SJCRH30 (cell line): ENCODE measurements around the gene ERN1. TPM values are rescaled to one million over a fixed set of nuclear protein-coding genes. Genes with fewer than 3 reads are reported as not detected.
"Not testable (repeated sequence)": the region's sequence is repeated elsewhere in the genome, so short reads cannot be mapped to it uniquely, and the experiment has no call there.

Experiments used
- DNase-seq, 2 experiments: peaks; one replicate each; pipeline ENCODE4 v3.0.0-alpha.2; 2015 to 2020
- H3K27ac ChIP-seq: fragments of 250-450 bp; sonication (Bioruptor Pico); 2 replicates; pipeline ENCODE4 v1.5.1; 2020; ENCODE audit warnings: mild to moderate bottlenecking, moderate library complexity
- H3K27me3 ChIP-seq: fragments of 250-450 bp; sonication (Bioruptor Pico); 2 replicates; pipeline ENCODE4 v1.5.1; 2020; ENCODE audit warnings: mild to moderate bottlenecking, moderate library complexity
- H3K36me3 ChIP-seq: fragments of 250-450 bp; sonication (Bioruptor Pico); 2 replicates; pipeline ENCODE4 v1.5.1; 2020; ENCODE audit warnings: mild to moderate bottlenecking, moderate library complexity
- H3K4me1 ChIP-seq: fragments of 250-450 bp; sonication (Bioruptor Pico); 2 replicates; pipeline ENCODE4 v1.5.1; 2020; ENCODE audit warnings: mild to moderate bottlenecking, moderate library complexity
- H3K4me3 ChIP-seq: fragments of 250-450 bp; sonication (Bioruptor Pico); 2 replicates; pipeline ENCODE4 v1.5.1; 2020; ENCODE audit warnings: mild to moderate bottlenecking, moderate library complexity
- H3K9me3 ChIP-seq: fragments of 250-450 bp; sonication (Bioruptor Pico); replicated peaks from 2 replicates; pipeline ENCODE4 v1.5.1; 2020; ENCODE audit warnings: mild to moderate bottlenecking, moderate library complexity
- total RNA-seq: library from RNA; depleted of rRNA; stranded (reverse); fragments of >200 nt; shearing (Covaris generic); gene quantifications from 2 replicates; pipeline ENCODE4 v1.2.3, GENCODE V29; 2014; rRNA removed

Gene ERN1
- 2.2 and 3.8 TPM in 2 replicates for total RNA-seq

- DNase-seq = peak; percentile 87 to 90
- no peaks in the 10 kb centered on the region for H3K9me3 ChIP-seq
- H3K4me3 ChIP-seq = peak within 1 kb of the TSS; percentile 76
- no peaks in the 10 kb centered on the region for H3K27me3 ChIP-seq
- no peaks in the 10 kb centered on the region for H3K36me3 ChIP-seq
- H3K27ac ChIP-seq = peak within 1 kb of the TSS; percentile 88
- peaks cover 12% of the 10 kb centered on the region; the same call in 1 of the 2 replicates for H3K4me1 ChIP-seq
These were observed at the start of gene ERN1 for GRCh38 chr17:64129765-64130558. Gene ERN1 (minus strand): TSS chr17:64130144. CDS start chr17:64130029, 115 bp downstream.

GRCh38 chr17:64179024-64179423 is 49.1 kb upstream of the ERN1 start:
- peak overlapping the region; percentile 90 for H3K27ac ChIP-seq
- H3K4me1 ChIP-seq = peaks cover 24% of the 10 kb centered on the region

GRCh38 chr17:64178011-64178825 is 48.3 kb upstream of the ERN1 start:
- Histone ChIP-seq H3K4me1 (peaks cover 24% of the 10 kb centered on the region), H3K9me3 (no peaks in the 10 kb centered on the region), H3K27ac (peak overlapping the region; percentile 90), H3K36me3 (peaks cover 14% of the 10 kb centered on the region), H3K4me3 (peak overlapping the region; percentile 6; the same call in 1 of the 2 replicates), H3K27me3 (no peaks in the 10 kb centered on the region)
- peak; percentile 94 to 96 for DNase-seq

More at GRCh38 chr17:64179024-64179423, 49.1 kb upstream of the ERN1 start:
- DNase-seq, H3K4me3 ChIP-seq, H3K27me3 ChIP-seq, H3K9me3 ChIP-seq: not testable (repeated sequence)
- peaks cover 13% of the 10 kb centered on the region for H3K36me3 ChIP-seq

GRCh38 chr17:64177311-64178010 is 47.5 kb upstream of the ERN1 start:
- peak in 1 of 2 experiments; percentile 27 for DNase-seq
- Histone ChIP-seq H3K9me3 (no peaks in the 10 kb centered on the region), H3K27me3 (no peaks in the 10 kb centered on the region), H3K4me3 (no peak overlapping the region), H3K36me3 (peaks cover 15% of the 10 kb centered on the region), H3K4me1 (peaks cover 24% of the 10 kb centered on the region), H3K27ac (peak overlapping the region; percentile 90)

GRCh38 chr17:64176556-64176955 is 46.6 kb upstream of the ERN1 start:
- Histone ChIP-seq H3K27ac (peak overlapping the region; percentile 90), H3K27me3 (no peaks in the 10 kb centered on the region), H3K4me3 (no peak overlapping the region), H3K36me3 (peaks cover 18% of the 10 kb centered on the region), H3K4me1 (peaks cover 24% of the 10 kb centered on the region), H3K9me3 (no peaks in the 10 kb centered on the region)
- DNase-seq = no peak

GRCh38 chr17:64174686-64175456 is 44.9 kb upstream of the ERN1 start:
- no peak overlapping the region for H3K27ac ChIP-seq
- H3K4me1 ChIP-seq = peaks cover 24% of the 10 kb centered on the region
- DNase-seq = peak; percentile 22 to 32

GRCh38 chr17:64173646-64174045 is 43.7 kb upstream of the ERN1 start:
- Histone ChIP-seq H3K27me3 (no peaks in the 10 kb centered on the region), H3K36me3 (peaks cover 35% of the 10 kb centered on the region), H3K9me3 (no peaks in the 10 kb centered on the region), H3K4me3 (no peak overlapping the region), H3K4me1 (peaks cover 21% of the 10 kb centered on the region), H3K27ac (no peak overlapping the region)
- DNase-seq = no peak

More at GRCh38 chr17:64174686-64175456, 44.9 kb upstream of the ERN1 start:
- Histone ChIP-seq H3K9me3 (no peaks in the 10 kb centered on the region), H3K4me3 (no peak overlapping the region), H3K36me3 (peaks cover 28% of the 10 kb centered on the region), H3K27me3 (no peaks in the 10 kb centered on the region)

GRCh38 chr17:64172510-64172909 is 42.6 kb upstream of the ERN1 start:
- Histone ChIP-seq H3K27me3 (no peaks in the 10 kb centered on the region), H3K27ac (no peak overlapping the region), H3K4me1 (peaks cover 15% of the 10 kb centered on the region), H3K36me3 (peaks cover 40% of the 10 kb centered on the region), H3K4me3 (no peak overlapping the region), H3K9me3 (no peaks in the 10 kb centered on the region)
- DNase-seq = no peak

- peaks cover under 1% of the 10 kb centered on the region for H3K4me1 ChIP-seq
- H3K27ac ChIP-seq = no peak overlapping the region
- peaks cover 39% of the 10 kb centered on the region for H3K36me3 ChIP-seq
- H3K9me3 ChIP-seq = no peaks in the 10 kb centered on the region
- H3K4me3 ChIP-seq = no peak overlapping the region
- H3K27me3 ChIP-seq = no peaks in the 10 kb centered on the region
- no peak for DNase-seq
These were observed 41.1 kb upstream of the ERN1 start for GRCh38 chr17:64171041-64171440.

GRCh38 chr17:64170286-64170685 is 40.3 kb upstream of the ERN1 start:
- Histone ChIP-seq H3K27ac (no peak overlapping the region), H3K4me1 (no peaks in the 10 kb centered on the region; the same call in 1 of the 2 replicates), H3K27me3 (no peaks in the 10 kb centered on the region), H3K36me3 (peaks cover 39% of the 10 kb centered on the region), H3K9me3 (no peaks in the 10 kb centered on the region), H3K4me3 (no peak overlapping the region)
- no peak for DNase-seq

GRCh38 chr17:64167666-64168065 is 37.7 kb upstream of the ERN1 start:
- peaks cover 40% of the 10 kb centered on the region for H3K36me3 ChIP-seq
- not testable (repeated sequence) for H3K27me3 ChIP-seq, H3K4me3 ChIP-seq, H3K27ac ChIP-seq, H3K4me1 ChIP-seq, DNase-seq, H3K9me3 ChIP-seq

- Histone ChIP-seq H3K4me3 (no peak overlapping the region), H3K36me3 (peaks cover 38% of the 10 kb centered on the region), H3K27ac (no peak overlapping the region), H3K27me3 (no peaks in the 10 kb centered on the region), H3K9me3 (no peaks in the 10 kb centered on the region), H3K4me1 (no peaks in the 10 kb centered on the region)
- no peak for DNase-seq
These were observed 36.9 kb upstream of the ERN1 start for GRCh38 chr17:64166876-64167275.

- H3K27ac ChIP-seq = no peak overlapping the region
- H3K4me1 ChIP-seq = no peaks in the 10 kb centered on the region
- DNase-seq = no peak
- H3K27me3 ChIP-seq = no peaks in the 10 kb centered on the region
- no peak overlapping the region for H3K4me3 ChIP-seq
- no peaks in the 10 kb centered on the region for H3K9me3 ChIP-seq
- H3K36me3 ChIP-seq = peaks cover 29% of the 10 kb centered on the region
These were observed 35.4 kb upstream of the ERN1 start for GRCh38 chr17:64165347-64165746.
